Panc1 (cell line): Measurements from ENCODE around the gene DHX36. TPM values are rescaled to one million over a fixed set of nuclear protein-coding genes. Genes with fewer than 3 reads are reported as not detected.

ENCODE experiments used
- ATAC-seq: fragments of 200-7000 bp; cut with Tn5 transposase; 2 replicates; pipeline ENCODE4 v1.9.1; 2020; ENCODE audit warnings: mild to moderate bottlenecking, moderate library complexity
- BruUV-seq: library from RNA; stranded (reverse); fragments of 400-500 nt; replicated peaks from 2 replicates; lab custom pipeline; 2021; lab: Mats Ljungman, UMichigan
- CTCF ChIA-PET: fragments of 300-600 bp; sonication (Branson Sonifier 250); formaldehyde crosslinking; loops from one replicate; lab custom pipeline; 2022; ENCODE audit warnings: antibody characterized with exemption; lab: Charles Lee
- POLR2A ChIA-PET: fragments of 300-600 bp; sonication (Branson Sonifier 250); formaldehyde crosslinking; loops from one replicate; lab custom pipeline; 2022; ENCODE audit warnings: antibody characterized with exemption; lab: Charles Lee
- DNase-seq: peaks from one replicate; pipeline ENCODE4 v3.0.0-alpha.2; 2010; ENCODE audit warnings: low read depth, low spot score
- H3K27ac ChIP-seq: 2 replicates; pipeline ENCODE4 v1.5.1; 2011; ENCODE audit warnings: mild to moderate bottlenecking, low read length, inconsistent platforms
- H3K27me3 ChIP-seq: fragments of 200-500 bp; sonication (Bioruptor generic); 2 replicates; pipeline ENCODE4 v1.6.0; 2014; ENCODE audit warnings: low read length, inconsistent platforms; ENCODE audit not compliant: control insufficient read depth, insufficient read depth
- H3K36me3 ChIP-seq: fragments of 200-500 bp; sonication (Bioruptor generic); 2 replicates; pipeline ENCODE4 v1.5.1; 2014; ENCODE audit warnings: inconsistent platforms, mild to moderate bottlenecking, low read length, moderate library complexity; ENCODE audit not compliant: control insufficient read depth, insufficient read depth
- H3K4me1 ChIP-seq: 2 replicates; pipeline ENCODE4 v1.5.1; 2011; ENCODE audit warnings: inconsistent platforms, mild to moderate bottlenecking, low read length, moderate library complexity; ENCODE audit not compliant: control insufficient read depth, insufficient read depth
- H3K4me3 ChIP-seq, 2 experiments: 2 replicates each; pipeline ENCODE4 v1.5.1; 2011 to 2012; ENCODE audit warnings: low read depth in 2 of 2, low read length in 2 of 2, mild to moderate bottlenecking in 2 of 2, inconsistent platforms in 1 of 2, moderate library complexity in 1 of 2
- H3K9me3 ChIP-seq: fragments of 200-500 bp; sonication (Bioruptor generic); 2 replicates; pipeline ENCODE4 v1.5.1; 2014; ENCODE audit warnings: low read depth, mild to moderate bottlenecking, inconsistent platforms, low read length, moderate library complexity; ENCODE audit not compliant: control insufficient read depth, insufficient read depth
- POLR2AphosphoS5 ChIP-seq: IDR thresholded peaks from 2 replicates; pipeline ENCODE4 v1.6.1; 2012; ENCODE audit warnings: mild to moderate bottlenecking, low read depth, low read length, moderate library complexity
- SIN3A ChIP-seq: IDR thresholded peaks from 2 replicates; pipeline ENCODE4 v1.6.1; 2012; ENCODE audit warnings: low read depth, mild to moderate bottlenecking, low read length, moderate library complexity, borderline replicate concordance; ENCODE audit not compliant: insufficient read depth
- TCF7L2 ChIP-seq: IDR thresholded peaks from 2 replicates; pipeline ENCODE4 v1.6.1; 2011; ENCODE audit warnings: mild to moderate bottlenecking, low read depth, low read length, inconsistent platforms
- in situ Hi-C: cut with HindIII; loops from 2 replicates; pipeline ENCODE4 v1.10.0; 2016; ENCODE audit warnings: low sequenced_read_pairs, low pct_unique_long_range_greater_than_20kb
- intact Hi-C: fragments of 100-400 bp; cut with micrococcal nuclease; formaldehyde crosslinking; loops from one replicate; pipeline ENCODE4 v1.10.0; 2022; ENCODE audit not compliant: unreplicated experiment
- total RNA-seq: library from RNA; stranded (reverse); gene quantifications from one replicate; pipeline ENCODE4 v1.2.1, GENCODE V29; 2021; ENCODE audit not compliant: unreplicated experiment
- TF ChIP-seq, protein P1 (sequence below), 2 experiments: IDR thresholded peaks; 2 replicates each; pipeline ENCODE4 v1.6.1; 2011 to 2012; ENCODE audit warnings: low read depth in 2 of 2, control low read depth in 1 of 2, low read length in 1 of 2, mild to moderate bottlenecking in 1 of 2, moderate library complexity in 1 of 2; ENCODE audit not compliant: insufficient read depth in 1 of 2
- TF ChIP-seq, protein P2 (sequence below): fragments of 450-650 bp; IDR thresholded peaks from 2 replicates; pipeline ENCODE4 v1.5.1; 2017; ENCODE audit warnings: mild to moderate bottlenecking

Gene DHX36
- total RNA-seq, 1 experiment from 2014 or later = 74.3 TPM

DNA sequence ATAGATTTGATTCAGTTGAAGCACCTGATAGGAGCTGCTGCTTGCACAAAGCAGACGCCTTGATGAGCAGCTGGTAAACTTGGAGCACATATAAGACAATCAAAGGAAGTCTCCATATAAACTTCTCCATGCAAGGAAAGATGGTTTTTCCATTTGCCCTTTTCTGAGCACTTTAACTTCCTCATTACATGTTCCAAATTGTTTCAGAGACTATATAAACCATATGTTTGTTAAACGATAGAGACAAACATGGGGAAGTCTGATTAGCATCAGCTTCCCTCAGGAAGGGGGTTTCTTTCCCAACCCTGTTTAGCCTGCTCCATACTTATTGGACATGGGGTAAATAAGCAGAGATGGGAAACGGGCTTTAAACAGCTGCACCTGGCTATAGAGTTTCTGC, 88.0 kb downstream of the DHX36 start:
- TF ChIP-seq POLR2AphosphoS5 = no peak
- TF ChIP-seq, protein P1, sequence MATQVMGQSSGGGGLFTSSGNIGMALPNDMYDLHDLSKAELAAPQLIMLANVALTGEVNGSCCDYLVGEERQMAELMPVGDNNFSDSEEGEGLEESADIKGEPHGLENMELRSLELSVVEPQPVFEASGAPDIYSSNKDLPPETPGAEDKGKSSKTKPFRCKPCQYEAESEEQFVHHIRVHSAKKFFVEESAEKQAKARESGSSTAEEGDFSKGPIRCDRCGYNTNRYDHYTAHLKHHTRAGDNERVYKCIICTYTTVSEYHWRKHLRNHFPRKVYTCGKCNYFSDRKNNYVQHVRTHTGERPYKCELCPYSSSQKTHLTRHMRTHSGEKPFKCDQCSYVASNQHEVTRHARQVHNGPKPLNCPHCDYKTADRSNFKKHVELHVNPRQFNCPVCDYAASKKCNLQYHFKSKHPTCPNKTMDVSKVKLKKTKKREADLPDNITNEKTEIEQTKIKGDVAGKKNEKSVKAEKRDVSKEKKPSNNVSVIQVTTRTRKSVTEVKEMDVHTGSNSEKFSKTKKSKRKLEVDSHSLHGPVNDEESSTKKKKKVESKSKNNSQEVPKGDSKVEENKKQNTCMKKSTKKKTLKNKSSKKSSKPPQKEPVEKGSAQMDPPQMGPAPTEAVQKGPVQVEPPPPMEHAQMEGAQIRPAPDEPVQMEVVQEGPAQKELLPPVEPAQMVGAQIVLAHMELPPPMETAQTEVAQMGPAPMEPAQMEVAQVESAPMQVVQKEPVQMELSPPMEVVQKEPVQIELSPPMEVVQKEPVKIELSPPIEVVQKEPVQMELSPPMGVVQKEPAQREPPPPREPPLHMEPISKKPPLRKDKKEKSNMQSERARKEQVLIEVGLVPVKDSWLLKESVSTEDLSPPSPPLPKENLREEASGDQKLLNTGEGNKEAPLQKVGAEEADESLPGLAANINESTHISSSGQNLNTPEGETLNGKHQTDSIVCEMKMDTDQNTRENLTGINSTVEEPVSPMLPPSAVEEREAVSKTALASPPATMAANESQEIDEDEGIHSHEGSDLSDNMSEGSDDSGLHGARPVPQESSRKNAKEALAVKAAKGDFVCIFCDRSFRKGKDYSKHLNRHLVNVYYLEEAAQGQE (IDR thresholded peaks at IDR 0.05; ENCODE audit: insufficient read depth in 1 of 2, low read depth in 2 of 2, low read length in 1 of 2) = no peak
- no peak for TF ChIP-seq SIN3A
- TF ChIP-seq, protein P2, sequence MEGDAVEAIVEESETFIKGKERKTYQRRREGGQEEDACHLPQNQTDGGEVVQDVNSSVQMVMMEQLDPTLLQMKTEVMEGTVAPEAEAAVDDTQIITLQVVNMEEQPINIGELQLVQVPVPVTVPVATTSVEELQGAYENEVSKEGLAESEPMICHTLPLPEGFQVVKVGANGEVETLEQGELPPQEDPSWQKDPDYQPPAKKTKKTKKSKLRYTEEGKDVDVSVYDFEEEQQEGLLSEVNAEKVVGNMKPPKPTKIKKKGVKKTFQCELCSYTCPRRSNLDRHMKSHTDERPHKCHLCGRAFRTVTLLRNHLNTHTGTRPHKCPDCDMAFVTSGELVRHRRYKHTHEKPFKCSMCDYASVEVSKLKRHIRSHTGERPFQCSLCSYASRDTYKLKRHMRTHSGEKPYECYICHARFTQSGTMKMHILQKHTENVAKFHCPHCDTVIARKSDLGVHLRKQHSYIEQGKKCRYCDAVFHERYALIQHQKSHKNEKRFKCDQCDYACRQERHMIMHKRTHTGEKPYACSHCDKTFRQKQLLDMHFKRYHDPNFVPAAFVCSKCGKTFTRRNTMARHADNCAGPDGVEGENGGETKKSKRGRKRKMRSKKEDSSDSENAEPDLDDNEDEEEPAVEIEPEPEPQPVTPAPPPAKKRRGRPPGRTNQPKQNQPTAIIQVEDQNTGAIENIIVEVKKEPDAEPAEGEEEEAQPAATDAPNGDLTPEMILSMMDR = no peak
- no peak for TF ChIP-seq TCF7L2
- Histone ChIP-seq H3K36me3 (no peaks in the 10 kb centered on the region), H3K9me3 (no peaks in the 10 kb centered on the region), H3K27ac (no peak overlapping the region), H3K4me1 (no peaks in the 10 kb centered on the region), H3K4me3 (no peak overlapping the region), H3K27me3 (no peaks in the 10 kb centered on the region)
- POLR2A ChIA-PET = no interaction called here
- intact Hi-C loops = no loop called here
- in situ Hi-C loops = no loop called here
- no peak for ATAC-seq
- no peak for DNase-seq
- no TSS peak for BruUV-seq
- CTCF ChIA-PET = no interaction called here

DNA sequence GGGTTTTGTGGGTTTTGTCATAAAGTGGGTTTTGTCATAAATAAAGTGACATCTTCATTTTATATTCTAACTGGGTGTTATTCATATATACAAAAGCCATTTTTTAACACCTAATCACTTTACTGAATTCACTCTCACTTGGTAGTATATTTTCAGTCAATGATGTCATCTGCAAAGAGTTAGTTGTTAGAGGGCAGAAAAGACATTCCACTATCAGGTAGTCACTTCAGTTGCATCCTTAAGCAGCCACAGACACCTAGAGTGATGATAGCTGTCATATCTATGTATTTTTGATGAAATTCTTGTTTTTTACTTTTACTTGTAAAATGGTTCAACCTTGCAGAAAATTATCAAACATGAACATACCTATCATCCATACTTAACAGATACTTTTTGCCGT, 89.0 kb downstream of the DHX36 start:
- no peak overlapping the region for H3K4me3 ChIP-seq
- CTCF ChIA-PET = no interaction called here
- H3K27ac ChIP-seq = no peak overlapping the region
- BruUV-seq = no TSS peak
- TF ChIP-seq POLR2AphosphoS5 (no peak), SIN3A (no peak), TCF7L2 (no peak)
- TF ChIP-seq, protein P2 = no peak
- TF ChIP-seq, protein P1 (IDR thresholded peaks at IDR 0.05; ENCODE audit: insufficient read depth in 1 of 2, low read depth in 2 of 2, low read length in 1 of 2) = no peak
- H3K4me1 ChIP-seq = no peaks in the 10 kb centered on the region
- POLR2A ChIA-PET = no interaction called here
- in situ Hi-C loops = no loop called here
- intact Hi-C loops = no loop called here
- DNase-seq = no peak
- H3K27me3 ChIP-seq = no peaks in the 10 kb centered on the region
- ATAC-seq = no peak
- no peaks in the 10 kb centered on the region for H3K9me3 ChIP-seq
- no peaks in the 10 kb centered on the region for H3K36me3 ChIP-seq
